KMS-11 (cell line): ENCODE data around the gene CC2D2A.

Experiments used
- H2AFZ ChIP-seq: fragments of 200-600 bp; sonication (generic); 2 replicates; pipeline ENCODE4 v1.6.1; 2016; ENCODE audit warnings: antibody characterized with exemption, mixed run types, low read depth
- H3K27ac ChIP-seq: fragments of 200-600 bp; sonication (generic); 2 replicates; pipeline ENCODE4 v1.6.1; 2016; ENCODE audit warnings: mild to moderate bottlenecking, mixed run types
- H3K27me3 ChIP-seq: fragments of 200-600 bp; sonication (generic); 2 replicates; pipeline ENCODE4 v1.6.1; 2017; ENCODE audit warnings: mild to moderate bottlenecking, low read depth, mixed run types, moderate library complexity; ENCODE audit not compliant: insufficient read depth
- H3K36me3 ChIP-seq: fragments of 200-600 bp; sonication (generic); 2 replicates; pipeline ENCODE4 v1.6.1; 2017; ENCODE audit warnings: mild to moderate bottlenecking, mixed run types; ENCODE audit not compliant: insufficient read depth
- H3K4me1 ChIP-seq: fragments of 200-600 bp; sonication (generic); 2 replicates; pipeline ENCODE4 v1.6.1; 2016; ENCODE audit warnings: mild to moderate bottlenecking, low read depth, mixed run types; ENCODE audit not compliant: poor library complexity, severe bottlenecking
- H3K4me2 ChIP-seq: fragments of 200-600 bp; sonication (generic); 2 replicates; pipeline ENCODE4 v1.7.0; 2016; ENCODE audit warnings: mild to moderate bottlenecking, mixed run types
- H3K4me3 ChIP-seq: fragments of 200-600 bp; sonication (generic); IDR thresholded peaks from 2 replicates; pipeline ENCODE4 v1.6.1; 2017; ENCODE audit warnings: low read depth, low read length, mixed read lengths; ENCODE audit not compliant: insufficient read depth
- H3K79me2 ChIP-seq: fragments of 200-600 bp; sonication (generic); 2 replicates; pipeline ENCODE4 v1.6.1; 2016; ENCODE audit warnings: low read depth, mixed run types; ENCODE audit not compliant: insufficient read depth
- H3K9ac ChIP-seq: fragments of 200-600 bp; sonication (generic); 2 replicates; pipeline ENCODE4 v1.6.1; 2016; ENCODE audit warnings: mild to moderate bottlenecking, mixed run types
- H4K20me1 ChIP-seq: fragments of 200-600 bp; sonication (generic); 2 replicates; pipeline ENCODE4 v1.6.1; 2016; ENCODE audit warnings: mild to moderate bottlenecking, mixed run types; ENCODE audit not compliant: insufficient read depth
- CTCF ChIP-seq: fragments of 200-600 bp; sonication (generic); conservative IDR thresholded peaks from 2 replicates; pipeline ENCODE4 v1.6.1; 2017; ENCODE audit warnings: low read depth, mild to moderate bottlenecking, antibody characterized with exemption, low read length, moderate library complexity, mixed read lengths

The CC2D2A gene

DNA sequence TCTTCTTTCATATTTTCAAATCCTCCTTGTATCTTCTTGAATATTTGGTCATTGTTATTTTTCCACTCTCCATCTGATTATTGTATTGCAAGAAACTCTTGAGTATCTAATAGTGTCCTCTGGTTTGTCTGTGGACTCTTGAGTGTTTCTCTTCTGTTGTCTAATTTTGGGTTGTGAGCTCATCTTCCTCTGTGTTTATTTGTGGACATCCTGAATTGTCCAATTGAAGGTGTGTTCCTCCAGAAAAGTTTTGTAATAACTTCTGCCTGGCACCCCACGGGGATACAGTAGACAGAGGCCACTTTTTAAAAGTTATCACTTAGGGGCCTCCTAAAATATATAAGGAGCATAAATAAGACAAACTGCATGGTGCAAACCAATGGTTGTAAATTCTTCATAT is 3.1 kb upstream of the CC2D2A start:
- Histone ChIP-seq H3K4me1 (no peaks in the 10 kb centered on the region), H3K4me3 (no peak overlapping the region), H3K27ac (no peak overlapping the region), H2AFZ (no peak overlapping the region), H3K4me2 (no peak overlapping the region), H3K79me2 (no peaks in the 10 kb centered on the region), H3K36me3 (no peaks in the 10 kb centered on the region), H3K27me3 (no peaks in the 10 kb centered on the region), H4K20me1 (no peaks in the 10 kb centered on the region), H3K9ac (no peak overlapping the region)
- no peak for TF ChIP-seq CTCF

DNA sequence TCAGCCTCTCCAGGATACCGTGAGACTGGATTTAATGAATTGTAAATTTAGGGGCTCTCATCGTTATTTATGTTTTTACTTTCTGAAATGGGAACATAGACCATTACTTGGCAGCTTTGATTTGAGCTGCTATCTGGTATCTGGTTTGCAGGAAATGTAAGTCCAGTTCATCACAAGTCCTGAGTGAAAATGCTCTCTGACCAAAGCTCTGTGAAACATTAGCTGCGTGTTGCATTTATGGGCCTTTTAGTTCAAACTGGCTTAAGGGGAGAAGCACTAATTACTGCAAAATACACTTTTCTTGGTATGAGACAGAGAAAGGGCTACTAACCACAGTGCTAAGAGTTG is 420 bp downstream of the CC2D2A start:
- no peak overlapping the region for H3K4me3 ChIP-seq
- no peaks in the 10 kb centered on the region for H3K27me3 ChIP-seq
- H2AFZ ChIP-seq = no peak overlapping the region
- H3K27ac ChIP-seq = no peak overlapping the region
- no peak overlapping the region for H3K9ac ChIP-seq
- no peaks in the 10 kb centered on the region for H3K79me2 ChIP-seq
- H3K4me2 ChIP-seq = no peak overlapping the region
- H3K4me1 ChIP-seq = no peaks in the 10 kb centered on the region
- H3K36me3 ChIP-seq = no peaks in the 10 kb centered on the region
- no peaks in the 10 kb centered on the region for H4K20me1 ChIP-seq
- TF ChIP-seq CTCF = no peak

- Histone ChIP-seq H3K4me1 (no peaks in the 10 kb centered on the region), H3K9ac (no peak overlapping the region), H3K4me2 (no peak overlapping the region), H3K79me2 (no peaks in the 10 kb centered on the region), H2AFZ (no peak overlapping the region), H3K27ac (no peak overlapping the region), H3K27me3 (no peaks in the 10 kb centered on the region), H4K20me1 (no peaks in the 10 kb centered on the region), H3K4me3 (no peak overlapping the region), H3K36me3 (no peaks in the 10 kb centered on the region)
- TF ChIP-seq CTCF = no peak
Measured at GRCh38 chr4:15476396-15476795, 6.7 kb downstream of the CC2D2A start.

- TF ChIP-seq CTCF = no peak
- H2AFZ ChIP-seq = no peak overlapping the region; the same call in 1 of the 2 replicates
- no peaks in the 10 kb centered on the region for H4K20me1 ChIP-seq
- no peaks in the 10 kb centered on the region for H3K4me1 ChIP-seq
- H3K27ac ChIP-seq = no peak overlapping the region
- no peaks in the 10 kb centered on the region for H3K79me2 ChIP-seq
- no peaks in the 10 kb centered on the region for H3K27me3 ChIP-seq
- no peaks in the 10 kb centered on the region for H3K36me3 ChIP-seq
- H3K4me3 ChIP-seq = no peak overlapping the region
- H3K9ac ChIP-seq = no peak overlapping the region
- no peak overlapping the region for H3K4me2 ChIP-seq
Measured at GRCh38 chr4:15478724-15479088, 9.0 kb downstream of the CC2D2A start.
